ENCODE measurements around the gene FNDC8.

DNA sequence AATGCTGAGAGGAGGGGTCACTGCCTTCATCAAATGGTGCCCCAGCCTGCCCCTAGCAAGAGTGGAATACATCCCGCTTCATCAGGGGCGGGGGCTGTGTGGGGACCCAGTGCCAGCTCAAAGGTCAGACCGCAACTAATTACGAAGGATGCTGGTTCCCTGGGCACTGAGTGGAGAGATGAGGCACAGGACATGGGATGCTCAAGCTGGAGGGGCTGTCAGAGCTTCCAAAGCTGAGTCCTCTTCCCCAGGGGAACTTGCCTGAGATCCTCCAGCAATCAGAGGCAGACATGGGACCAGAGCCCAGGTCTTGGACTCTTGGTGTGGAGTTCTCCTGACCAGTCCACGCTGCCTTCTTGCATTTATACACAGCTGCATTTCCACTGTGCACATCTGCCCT is 45.1 kb downstream of the FNDC8 start:
- TF ChIP-seq ZNF274 (IDR thresholded peaks at IDR 0.05; ENCODE audit: low read depth, low read length) = no peak
- TF ChIP-seq YY1 (IDR thresholded peaks at IDR 0.05; ENCODE audit: insufficient read depth, insufficient read length) = no peak
- TF ChIP-seq SUZ12 (IDR thresholded peaks at IDR 0.05; ENCODE audit: extremely low read depth, insufficient read depth, insufficient read length) = no peak
